Neural cell (in vitro differentiated cells): ENCODE results near the gene GRIA3.

Experiments
- TAF1 ChIP-seq: IDR thresholded peaks from 2 replicates; pipeline ENCODE4 v1.6.1; 2012; ENCODE audit warnings: low read depth
- TF ChIP-seq, protein P1 (sequence below): fragments of 450-650 bp; IDR thresholded peaks from 2 replicates; pipeline ENCODE4 v1.5.1; 2014; ENCODE audit warnings: antibody characterized with exemption, mild to moderate bottlenecking, moderate library complexity; ENCODE audit not compliant: poor library complexity, severe bottlenecking

DNA sequence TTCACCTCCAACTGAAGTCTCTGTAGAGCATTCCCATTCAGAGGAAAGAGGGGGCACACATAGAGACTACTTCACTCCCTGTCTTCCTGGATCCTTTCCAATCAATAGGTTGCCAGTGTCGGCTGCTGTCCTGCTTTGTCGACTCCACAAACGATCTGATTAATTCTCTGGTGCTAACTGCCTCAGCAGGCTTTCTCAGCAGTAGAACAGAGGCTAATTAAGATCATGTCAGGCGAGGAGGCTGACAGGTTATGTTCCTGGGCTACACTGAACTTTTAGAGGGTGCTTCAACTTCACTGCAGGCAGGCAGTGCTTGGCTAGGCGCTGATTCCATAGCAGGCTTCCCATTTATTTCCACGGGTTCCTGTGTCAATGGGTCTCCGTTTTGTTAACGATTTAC, 79.2 kb downstream of the GRIA3 start:
- TF ChIP-seq, protein P1, sequence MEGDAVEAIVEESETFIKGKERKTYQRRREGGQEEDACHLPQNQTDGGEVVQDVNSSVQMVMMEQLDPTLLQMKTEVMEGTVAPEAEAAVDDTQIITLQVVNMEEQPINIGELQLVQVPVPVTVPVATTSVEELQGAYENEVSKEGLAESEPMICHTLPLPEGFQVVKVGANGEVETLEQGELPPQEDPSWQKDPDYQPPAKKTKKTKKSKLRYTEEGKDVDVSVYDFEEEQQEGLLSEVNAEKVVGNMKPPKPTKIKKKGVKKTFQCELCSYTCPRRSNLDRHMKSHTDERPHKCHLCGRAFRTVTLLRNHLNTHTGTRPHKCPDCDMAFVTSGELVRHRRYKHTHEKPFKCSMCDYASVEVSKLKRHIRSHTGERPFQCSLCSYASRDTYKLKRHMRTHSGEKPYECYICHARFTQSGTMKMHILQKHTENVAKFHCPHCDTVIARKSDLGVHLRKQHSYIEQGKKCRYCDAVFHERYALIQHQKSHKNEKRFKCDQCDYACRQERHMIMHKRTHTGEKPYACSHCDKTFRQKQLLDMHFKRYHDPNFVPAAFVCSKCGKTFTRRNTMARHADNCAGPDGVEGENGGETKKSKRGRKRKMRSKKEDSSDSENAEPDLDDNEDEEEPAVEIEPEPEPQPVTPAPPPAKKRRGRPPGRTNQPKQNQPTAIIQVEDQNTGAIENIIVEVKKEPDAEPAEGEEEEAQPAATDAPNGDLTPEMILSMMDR: no peak
- TF ChIP-seq TAF1: no peak
